NOMO-1 treated with DMSO at 0.1 percent for 48 hours (cell line): Measurements from ENCODE around the gene TUBE1.

Experiments used
- DNase-seq: peaks from one replicate; lab custom pipeline; 2025; ENCODE audit not compliant: unreplicated experiment; lab: John Stamatoyannopoulos, UW

TUBE1 gene

DNA sequence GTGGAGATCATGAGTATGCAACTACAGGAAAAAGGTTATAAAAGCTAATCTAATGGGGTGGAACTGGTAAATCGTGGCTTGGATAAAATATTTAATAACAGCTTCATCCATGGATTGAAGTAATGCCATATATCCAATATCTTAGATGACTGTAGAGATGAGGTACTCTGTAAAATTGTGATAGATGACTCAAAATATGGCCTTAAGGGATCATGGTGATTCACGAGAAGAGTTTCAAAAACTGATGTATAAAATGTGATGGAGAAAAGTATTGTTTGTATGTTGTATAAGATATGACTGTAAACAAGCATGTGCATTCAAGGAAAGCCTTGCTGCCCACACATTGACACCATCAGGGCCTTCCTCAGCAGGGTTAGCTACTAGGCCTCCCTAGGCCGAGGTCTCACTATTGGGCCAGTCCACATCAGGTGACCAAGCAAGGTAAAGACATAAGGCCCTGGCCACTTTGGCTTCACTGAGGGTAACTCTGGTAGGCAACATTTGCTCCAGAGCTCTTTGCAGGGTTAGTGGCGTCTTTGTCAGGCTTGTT is 51.1 kb downstream of the TUBE1 start:
- DNase-seq = no peak

- DNase-seq = no peak
Observed at GRCh38 chr6:112034616-112034995, 52.7 kb downstream of the TUBE1 start.

GRCh38 chr6:112033791-112034615 is 53.3 kb downstream of the TUBE1 start:
- no peak for DNase-seq

GRCh38 chr6:112032728-112033127 is 54.6 kb downstream of the TUBE1 start:
- DNase-seq = no peak

- DNase-seq = no peak
Observed at GRCh38 chr6:112031960-112032359, 55.3 kb downstream of the TUBE1 start.

GRCh38 chr6:112030961-112031660 is 56.2 kb downstream of the TUBE1 start:
- DNase-seq = no peak

- no peak for DNase-seq
Observed at GRCh38 chr6:112030206-112030960, 56.9 kb downstream of the TUBE1 start.

DNA sequence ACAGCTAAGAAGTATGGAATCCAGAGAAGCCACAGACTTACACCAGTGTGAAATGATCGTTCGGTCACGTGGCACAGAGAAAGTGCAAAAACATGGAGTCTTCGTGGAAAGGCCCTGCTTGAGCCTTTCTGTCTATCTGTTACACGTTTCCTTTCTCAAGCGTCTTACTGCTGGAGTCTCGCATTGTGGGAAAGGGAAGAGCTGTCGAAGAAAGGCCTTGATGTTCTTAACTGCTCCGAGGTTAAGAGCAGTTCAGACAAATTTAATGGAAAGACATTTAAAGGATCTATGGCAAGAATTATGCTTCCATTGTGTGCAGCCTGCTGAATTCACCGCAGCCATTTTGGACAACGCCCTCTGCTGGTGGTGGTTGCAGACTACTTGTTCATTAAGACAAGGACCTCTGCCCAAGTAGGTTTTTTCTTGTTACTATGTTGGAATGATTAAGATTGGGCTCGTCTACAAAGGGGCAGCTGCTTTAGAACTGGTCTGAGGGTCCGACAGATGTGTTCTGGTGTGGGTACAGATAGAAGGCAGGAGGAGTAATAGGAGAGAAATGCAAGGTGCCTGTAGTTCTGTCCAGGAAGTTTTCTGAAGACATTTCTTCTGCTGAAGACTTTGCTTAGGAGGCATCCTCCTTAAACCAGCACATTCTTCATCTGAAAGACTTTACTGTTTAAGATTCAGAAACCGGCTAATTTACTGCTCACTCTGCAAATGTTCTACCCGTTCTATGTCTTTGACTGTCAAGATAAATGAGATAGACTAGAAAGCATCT is 58.0 kb downstream of the TUBE1 start:
- peak; percentile 41 for DNase-seq

DNA sequence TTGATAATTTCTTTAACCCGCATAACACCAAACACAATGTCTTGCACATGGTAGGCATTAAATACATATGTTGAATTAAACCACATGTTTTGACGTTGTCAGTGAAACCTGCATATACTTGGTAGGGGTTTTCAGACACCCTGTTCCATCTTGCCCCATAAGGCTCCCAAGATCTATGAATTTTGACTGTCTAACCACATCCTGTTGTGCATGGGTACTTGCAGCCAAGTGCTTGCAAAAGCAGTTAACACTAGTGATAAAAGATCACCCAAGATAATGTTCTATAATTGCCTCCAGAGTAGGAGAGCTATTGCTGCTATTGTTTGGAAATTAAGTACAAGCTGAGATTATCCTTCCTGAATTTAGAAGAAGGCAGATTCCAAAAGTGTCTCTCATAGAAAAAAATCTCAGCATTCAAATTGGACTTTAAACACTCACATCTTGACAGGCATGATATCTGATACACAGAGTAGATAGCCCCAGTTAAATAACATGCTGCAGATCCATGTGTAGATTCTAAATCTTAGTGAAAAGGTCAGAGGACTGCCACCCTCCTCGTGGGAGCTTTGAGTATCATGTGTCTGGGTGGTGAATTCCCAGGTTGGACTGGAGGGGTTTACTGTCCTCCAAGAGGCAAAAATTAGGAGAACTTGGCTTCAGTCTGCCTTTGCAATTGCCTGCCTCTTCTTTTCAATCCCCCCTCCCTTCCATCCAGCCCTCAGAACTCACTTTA is 59.2 kb downstream of the TUBE1 start:
- DNase-seq = no peak

DNA sequence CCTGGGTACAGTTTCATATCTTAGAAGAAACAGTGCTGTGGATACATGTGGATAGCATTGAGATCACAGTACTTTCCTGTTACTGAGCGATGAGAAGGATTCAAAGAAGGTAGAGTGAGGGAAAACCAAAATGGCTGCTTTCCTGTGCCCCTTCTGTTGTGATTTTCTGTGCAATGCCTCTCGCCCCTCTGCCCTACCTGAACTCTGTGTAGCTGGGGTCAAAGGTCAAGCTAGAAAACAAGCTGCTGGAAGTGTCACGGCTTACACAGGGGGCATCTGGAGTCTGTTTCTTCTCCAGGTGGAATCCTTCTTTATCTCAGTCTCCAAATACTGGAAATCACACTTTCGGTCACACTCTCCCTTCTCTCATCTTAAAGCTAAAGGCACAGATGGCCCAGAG is 60.3 kb downstream of the TUBE1 start:
- DNase-seq = no peak

GRCh38 chr6:112024464-112024863 is 62.8 kb downstream of the TUBE1 start:
- DNase-seq = no peak

GRCh38 chr6:112022749-112023148 is 64.5 kb downstream of the TUBE1 start:
- no peak for DNase-seq

- DNase-seq = no peak
Observed at GRCh38 chr6:112021691-112022310, 65.5 kb downstream of the TUBE1 start.
